ENCODE results near the gene ADCY9. TPM values are rescaled to one million over a fixed set of nuclear protein-coding genes. Genes with fewer than 3 reads are reported as not detected.
"Not testable (repeated sequence)": the region's sequence is repeated elsewhere in the genome, so short reads cannot be mapped to it uniquely, and the experiment has no call there.

Gene ADCY9
- total RNA-seq, 8 experiments from 2014 or later: 4.9 to 17.4 (median 9.4) TPM

GRCh38 chr16:4052096-4052495 is 64.1 kb downstream of the ADCY9 start:
- ATAC-seq (replicated peaks in 6 of 8): no peak
- Histone ChIP-seq H3K4me3 (no peak overlapping the region), H3K4me1 (replicated peaks in 1 of 2) (peaks cover 13 to 19% of the 10 kb centered on the region in 2 donors), H3K27ac (no peak overlapping the region)
- 40 to 100% (median 82%) methylated on average over 1 to 10 of the region's 14 CpGs; no CpG with 5 or more reads in 1 of the 10 experiments for WGBS, 10 experiments
- in situ Hi-C loops (cut with MboI; ENCODE audit: low pct_unique_long_range_greater_than_20kb in 2 of 9, low sequenced_read_pairs in 9 of 9, unreplicated experiment in 9 of 9): no loop called here

GRCh38 chr16:4051591-4051990 is 64.7 kb downstream of the ADCY9 start:
- WGBS, 10 experiments: 8 to 100% (median 83%) methylated on average over 1 to 3 of the region's 3 CpGs; no CpG with 5 or more reads in 1 of the 10 experiments
- peaks cover 13 to 19% of the 10 kb centered on the region in 2 donors for H3K4me1 ChIP-seq (replicated peaks in 1 of 2)
- no peak for ATAC-seq (replicated peaks in 6 of 8)
- in situ Hi-C loops (cut with MboI; ENCODE audit: low pct_unique_long_range_greater_than_20kb in 2 of 9, low sequenced_read_pairs in 9 of 9, unreplicated experiment in 9 of 9): no loop called here
- H3K27ac ChIP-seq: no peak overlapping the region
- H3K4me3 ChIP-seq: no peak overlapping the region

GRCh38 chr16:4049031-4049430 is 67.2 kb downstream of the ADCY9 start:
- 53 to 100% (median 91%) methylated on average over 1 to 5 of the region's 8 CpGs; no CpG with 5 or more reads in 4 of the 10 experiments for WGBS, 10 experiments

DNA sequence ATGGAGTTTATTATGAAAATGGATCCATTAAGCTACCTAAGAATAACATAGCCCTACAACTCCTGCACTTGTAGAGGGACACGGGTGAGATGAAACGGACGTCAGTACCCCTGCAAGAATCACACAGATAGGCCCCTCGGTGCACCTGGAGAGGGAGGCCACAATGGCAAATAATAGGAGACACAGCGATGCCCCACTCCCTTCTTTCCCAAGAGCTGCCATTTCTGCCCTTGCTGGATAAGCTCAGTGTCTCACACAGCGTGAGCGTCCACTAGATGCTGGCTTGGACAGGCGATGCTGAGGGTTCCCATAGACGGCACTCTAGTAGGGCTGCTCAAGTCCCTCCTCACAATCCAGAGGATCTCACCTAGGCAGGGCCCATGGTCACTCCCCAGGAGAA is 67.8 kb downstream of the ADCY9 start:
- H3K27ac ChIP-seq: no peak overlapping the region
- no peak for ATAC-seq (replicated peaks in 6 of 8)
- H3K4me3 ChIP-seq: no peak overlapping the region
- WGBS, 10 experiments: 70 to 100% (median 92%) methylated on average over 1 to 8 of the region's 9 CpGs; no CpG with 5 or more reads in 2 of the 10 experiments
- in situ Hi-C loops (cut with MboI; ENCODE audit: low pct_unique_long_range_greater_than_20kb in 2 of 9, low sequenced_read_pairs in 9 of 9, unreplicated experiment in 9 of 9): no loop called here
- H3K4me1 ChIP-seq (replicated peaks in 1 of 2): peaks cover 19 to 21% of the 10 kb centered on the region in 2 donors

More at GRCh38 chr16:4049031-4049430, 67.2 kb downstream of the ADCY9 start:
- H3K4me3 ChIP-seq: no peak overlapping the region
- no peak for ATAC-seq (replicated peaks in 6 of 8)
- H3K27ac ChIP-seq: no peak overlapping the region
- in situ Hi-C loops (cut with MboI; ENCODE audit: low pct_unique_long_range_greater_than_20kb in 2 of 9, low sequenced_read_pairs in 9 of 9, unreplicated experiment in 9 of 9): no loop called here
- peaks cover 21 to 25% of the 10 kb centered on the region in 2 donors for H3K4me1 ChIP-seq (replicated peaks in 1 of 2)

- 47 to 98% (median 71%) methylated on average over 1 to 7 of the region's 8 CpGs; no CpG with 5 or more reads in 3 of the 10 experiments for WGBS, 10 experiments
- in situ Hi-C loops (cut with MboI; ENCODE audit: low pct_unique_long_range_greater_than_20kb in 2 of 9, low sequenced_read_pairs in 9 of 9, unreplicated experiment in 9 of 9): no loop called here
- no peak overlapping the region for H3K4me3 ChIP-seq
- ATAC-seq (replicated peaks in 6 of 8): no peak
- no peak overlapping the region for H3K27ac ChIP-seq
- H3K4me1 ChIP-seq (replicated peaks in 1 of 2): peaks cover 7 to 8% of the 10 kb centered on the region in 2 donors
Observed at GRCh38 chr16:4046221-4046620, 70.0 kb downstream of the ADCY9 start.

DNA sequence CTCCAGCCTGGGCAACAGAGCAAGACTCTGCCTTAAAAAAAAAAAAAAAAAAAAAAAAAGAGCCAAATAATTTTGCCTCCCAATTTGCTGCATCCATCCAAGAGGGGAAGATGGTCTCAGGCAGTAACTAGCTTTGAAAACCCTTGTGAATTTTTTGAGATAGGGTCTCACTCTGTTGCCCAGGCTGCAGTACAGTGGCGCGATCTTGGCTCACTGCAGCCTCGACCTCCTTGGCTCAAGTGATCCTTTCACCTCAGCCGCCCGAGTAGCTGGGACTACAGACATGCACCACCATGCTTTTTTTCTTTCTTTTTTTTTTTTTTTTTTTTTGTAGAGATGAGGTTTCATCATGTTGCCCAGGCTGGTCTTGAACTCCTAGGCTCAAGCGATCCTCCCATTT is 70.7 kb downstream of the ADCY9 start:
- in situ Hi-C loops (cut with MboI; ENCODE audit: low pct_unique_long_range_greater_than_20kb in 2 of 9, low sequenced_read_pairs in 9 of 9, unreplicated experiment in 9 of 9); H3K27ac ChIP-seq; H3K4me1 ChIP-seq (replicated peaks in 1 of 2); H3K4me3 ChIP-seq; ATAC-seq (replicated peaks in 6 of 8): not testable (repeated sequence)
- 87 to 100% (median 95%) methylated on average over 1 to 5 of the region's 6 CpGs; no CpG with 5 or more reads in 1 of the 10 experiments for WGBS, 10 experiments

GRCh38 chr16:4042581-4042980 is 73.7 kb downstream of the ADCY9 start:
- WGBS, 10 experiments: 67 to 100% (median 97%) methylated on average over 1 to 6 of the region's 11 CpGs
- peaks cover 7 to 8% of the 10 kb centered on the region in 2 donors for H3K4me1 ChIP-seq (replicated peaks in 1 of 2)
- no peak overlapping the region for H3K4me3 ChIP-seq
- in situ Hi-C loops (cut with MboI; ENCODE audit: low pct_unique_long_range_greater_than_20kb in 2 of 9, low sequenced_read_pairs in 9 of 9, unreplicated experiment in 9 of 9): no loop called here
- no peak for ATAC-seq (replicated peaks in 6 of 8)
- no peak overlapping the region for H3K27ac ChIP-seq

GRCh38 chr16:4038448-4038847 is 77.8 kb downstream of the ADCY9 start:
- H3K27ac ChIP-seq: no peak overlapping the region
- in situ Hi-C loops (cut with MboI; ENCODE audit: low pct_unique_long_range_greater_than_20kb in 2 of 9, low sequenced_read_pairs in 9 of 9, unreplicated experiment in 9 of 9): no loop called here
- ATAC-seq (replicated peaks in 6 of 8): no peak
- no peaks in the 10 kb centered on the region for H3K4me1 ChIP-seq (replicated peaks in 1 of 2)
- H3K4me3 ChIP-seq: no peak overlapping the region
- 60 to 100% (median 95%) methylated on average over 1 to 5 of the region's 7 CpGs for WGBS, 10 experiments

DNA sequence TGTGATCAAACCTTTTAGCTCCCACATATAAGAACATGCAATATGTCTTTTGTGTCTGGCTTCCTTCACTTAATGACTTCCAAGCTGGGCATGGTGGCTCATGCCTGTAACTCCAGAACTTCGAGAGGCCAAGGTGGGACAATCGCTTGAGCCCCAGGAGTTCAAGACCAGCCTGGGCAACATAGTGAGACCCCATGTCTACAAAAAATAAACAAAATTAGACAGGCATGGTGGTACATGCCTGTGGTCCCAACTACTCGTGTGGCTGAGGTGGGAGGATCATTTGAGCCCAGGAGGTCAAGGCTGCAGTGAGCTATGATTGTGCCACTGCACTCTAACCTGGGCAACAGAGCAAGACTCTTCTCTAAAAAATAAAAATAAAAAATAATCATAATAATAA is 79.3 kb downstream of the ADCY9 start:
- ATAC-seq (replicated peaks in 6 of 8); H3K27ac ChIP-seq; H3K4me3 ChIP-seq; in situ Hi-C loops (cut with MboI; ENCODE audit: low pct_unique_long_range_greater_than_20kb in 2 of 9, low sequenced_read_pairs in 9 of 9, unreplicated experiment in 9 of 9); H3K4me1 ChIP-seq (replicated peaks in 1 of 2): not testable (repeated sequence)
- 20 to 100% (median 89%) methylated on average over 1 to 2 of the region's 3 CpGs; no CpG with 5 or more reads in 4 of the 10 experiments for WGBS, 10 experiments

DNA sequence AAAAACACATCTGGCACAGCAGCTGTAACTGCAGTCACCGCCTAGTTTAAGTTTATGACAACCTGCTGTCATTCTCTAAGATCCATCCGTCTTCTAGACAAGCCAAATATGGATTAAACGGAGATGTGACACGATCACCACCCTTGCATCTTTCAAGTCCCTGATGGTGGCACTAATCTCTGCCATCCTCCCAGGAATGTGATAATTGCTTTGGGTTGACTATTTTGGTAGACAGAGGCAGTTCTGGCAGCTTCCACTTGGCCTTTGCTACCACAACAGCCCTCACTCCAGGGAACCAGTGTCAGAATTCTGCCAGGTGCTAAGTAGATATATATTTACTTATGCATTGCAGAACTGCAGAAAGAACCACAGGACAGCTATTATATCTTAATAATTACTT is 81.3 kb downstream of the ADCY9 start:
- Histone ChIP-seq H3K27ac (no peak overlapping the region), H3K4me1 (replicated peaks in 1 of 2) (no peaks in the 10 kb centered on the region), H3K4me3 (no peak overlapping the region)
- in situ Hi-C loops (cut with MboI; ENCODE audit: low pct_unique_long_range_greater_than_20kb in 2 of 9, low sequenced_read_pairs in 9 of 9, unreplicated experiment in 9 of 9): no loop called here
- 60 to 92% (median 79%) methylated on average over 1 to 4 of the region's 4 CpGs; no CpG with 5 or more reads in 1 of the 10 experiments for WGBS, 10 experiments
- no peak for ATAC-seq (replicated peaks in 6 of 8)

DNA sequence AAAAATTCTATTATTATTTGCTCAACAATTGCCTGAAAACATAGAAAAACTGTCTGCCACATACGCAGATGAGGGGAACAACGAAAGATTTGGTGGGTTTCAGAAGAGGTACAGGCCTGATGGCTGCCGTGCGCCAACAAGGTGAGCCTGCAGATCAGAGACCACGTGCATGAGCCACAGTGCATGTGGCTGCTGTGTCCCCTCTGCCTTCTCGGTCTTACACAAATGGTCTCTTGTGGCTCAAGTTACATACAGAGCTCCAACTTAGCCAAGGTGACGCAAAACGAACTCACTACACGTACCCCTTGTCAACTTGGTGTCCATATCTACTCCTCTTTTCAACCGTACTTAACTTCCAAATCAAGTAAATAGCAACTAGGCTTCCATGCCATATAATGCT is 82.3 kb downstream of the ADCY9 start:
- no peaks in the 10 kb centered on the region for H3K4me1 ChIP-seq (replicated peaks in 1 of 2)
- H3K27ac ChIP-seq: no peak overlapping the region
- in situ Hi-C loops (cut with MboI; ENCODE audit: low pct_unique_long_range_greater_than_20kb in 2 of 9, low sequenced_read_pairs in 9 of 9, unreplicated experiment in 9 of 9): no loop called here
- no peak overlapping the region for H3K4me3 ChIP-seq
- no peak for ATAC-seq (replicated peaks in 6 of 8)
- WGBS, 10 experiments: 83 to 100% (median 92%) methylated on average over 1 to 9 of the region's 10 CpGs; no CpG with 5 or more reads in 3 of the 10 experiments

GRCh38 chr16:4032768-4033167 is 83.5 kb downstream of the ADCY9 start:
- Histone ChIP-seq H3K4me3 (no peak overlapping the region), H3K27ac (no peak overlapping the region), H3K4me1 (replicated peaks in 1 of 2) (no peaks in the 10 kb centered on the region)
- WGBS, 10 experiments: 62 to 100% (median 82%) methylated on average over 1 to 11 of the region's 13 CpGs; no CpG with 5 or more reads in 6 of the 10 experiments
- peak in 1 of 8 experiments; percentile 24 for ATAC-seq (replicated peaks in 6 of 8)
- in situ Hi-C loops (cut with MboI; ENCODE audit: low pct_unique_long_range_greater_than_20kb in 2 of 9, low sequenced_read_pairs in 9 of 9, unreplicated experiment in 9 of 9): no loop called here

DNA sequence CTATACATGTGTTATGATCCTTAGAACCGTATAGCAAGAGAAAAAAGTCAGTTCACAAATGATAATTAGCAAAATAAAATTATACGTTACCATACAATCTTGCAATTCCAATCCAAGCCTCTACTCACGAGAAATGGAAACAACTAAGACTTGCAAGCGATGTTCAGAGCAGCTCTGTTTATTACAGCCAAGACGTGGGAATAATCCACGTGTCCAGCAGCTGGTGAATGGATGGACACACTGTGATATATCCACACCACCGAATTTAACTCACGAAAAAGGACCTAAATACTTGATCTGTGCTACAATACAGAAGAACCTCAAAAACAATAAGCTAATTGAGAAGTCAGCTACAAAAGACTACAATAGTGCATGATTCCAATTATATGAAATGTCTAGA is 88.1 kb downstream of the ADCY9 start:
- Histone ChIP-seq H3K27ac (no peak overlapping the region), H3K4me1 (replicated peaks in 1 of 2) (no peaks in the 10 kb centered on the region), H3K4me3 (no peak overlapping the region)
- 86 to 100% (median 93%) methylated on average over 1 to 8 of the region's 8 CpGs; no CpG with 5 or more reads in 2 of the 10 experiments for WGBS, 10 experiments
- ATAC-seq (replicated peaks in 6 of 8): no peak
- in situ Hi-C loops (cut with MboI; ENCODE audit: low pct_unique_long_range_greater_than_20kb in 2 of 9, low sequenced_read_pairs in 9 of 9, unreplicated experiment in 9 of 9): no loop called here

DNA sequence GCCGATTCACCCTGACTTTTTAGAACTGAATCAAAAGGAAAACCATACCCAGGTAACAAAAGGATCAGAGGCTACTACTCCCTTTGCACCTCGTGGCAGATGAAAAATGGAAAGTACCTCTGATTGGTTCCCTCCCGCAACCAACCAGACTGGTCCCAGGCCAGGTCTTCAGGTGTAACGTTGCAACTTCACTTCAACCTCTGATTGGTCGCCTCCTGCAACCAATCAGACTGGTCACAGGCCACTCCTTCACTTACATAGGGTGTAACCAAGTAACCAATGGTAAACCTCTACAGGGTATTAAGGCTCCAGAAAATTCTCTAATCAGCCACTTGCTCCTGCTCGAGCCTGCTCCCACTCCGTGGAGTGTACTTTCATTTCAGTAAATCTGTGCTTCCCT is 89.4 kb downstream of the ADCY9 start:
- in situ Hi-C loops (cut with MboI; ENCODE audit: low pct_unique_long_range_greater_than_20kb in 2 of 9, low sequenced_read_pairs in 9 of 9, unreplicated experiment in 9 of 9): no loop called here
- 80 to 100% (median 97%) methylated on average over 1 to 6 of the region's 7 CpGs; no CpG with 5 or more reads in 1 of the 10 experiments for WGBS, 10 experiments
- Histone ChIP-seq H3K27ac (no peak overlapping the region), H3K4me3 (no peak overlapping the region), H3K4me1 (replicated peaks in 1 of 2) (no peaks in the 10 kb centered on the region)
- ATAC-seq (replicated peaks in 6 of 8): no peak
